Measurements from ENCODE around the gene LBX2.

LBX2 gene

GRCh38 chr2:74534411-74534810, 35.0 kb upstream of the LBX2 start:
- Histone ChIP-seq H3K4me1 (ENCODE audit: control insufficient read depth, insufficient read depth, low read length) (peaks cover 3% of the 10 kb centered on the region; the same call in 1 of the 2 replicates), H3K9ac (ENCODE audit: low read depth, low read length) (no peak overlapping the region), H3K9me3 (ENCODE audit: control insufficient read depth, insufficient read depth, low read length) (no peaks in the 10 kb centered on the region), H3K27ac (ENCODE audit: low read depth, low read length) (no peak overlapping the region), H3K36me3 (ENCODE audit: control insufficient read depth, insufficient read depth, low read length) (peaks cover 23% of the 10 kb centered on the region), H3K4me3 (ENCODE audit: low read depth, low read length) (no peak overlapping the region), H3K27me3 (ENCODE audit: control insufficient read depth, insufficient read depth, low read length) (no peaks in the 10 kb centered on the region)

- no peaks in the 10 kb centered on the region for H3K27me3 ChIP-seq (ENCODE audit: control insufficient read depth, insufficient read depth, low read length)
- H3K9me3 ChIP-seq (ENCODE audit: control insufficient read depth, insufficient read depth, low read length) = no peaks in the 10 kb centered on the region
- H3K4me3 ChIP-seq (ENCODE audit: low read depth, low read length) = no peak overlapping the region
- H3K9ac ChIP-seq (ENCODE audit: low read depth, low read length) = no peak overlapping the region
- peaks cover 23% of the 10 kb centered on the region for H3K36me3 ChIP-seq (ENCODE audit: control insufficient read depth, insufficient read depth, low read length)
- H3K4me1 ChIP-seq (ENCODE audit: control insufficient read depth, insufficient read depth, low read length) = peaks cover 4% of the 10 kb centered on the region; the same call in 1 of the 2 replicates
- no peak overlapping the region for H3K27ac ChIP-seq (ENCODE audit: low read depth, low read length)
Measured at GRCh38 chr2:74533464-74533863, 34.1 kb upstream of the LBX2 start.

GRCh38 chr2:74532222-74532621, 32.8 kb upstream of the LBX2 start:
- peaks cover 35% of the 10 kb centered on the region for H3K36me3 ChIP-seq (ENCODE audit: control insufficient read depth, insufficient read depth, low read length)

GRCh38 chr2:74531666-74532065, 32.3 kb upstream of the LBX2 start:
- Histone ChIP-seq H3K9me3 (ENCODE audit: control insufficient read depth, insufficient read depth, low read length) (no peaks in the 10 kb centered on the region), H3K4me1 (ENCODE audit: control insufficient read depth, insufficient read depth, low read length) (peaks cover 7% of the 10 kb centered on the region), H3K4me3 (ENCODE audit: low read depth, low read length) (no peak overlapping the region), H3K36me3 (ENCODE audit: control insufficient read depth, insufficient read depth, low read length) (peaks cover 40% of the 10 kb centered on the region), H3K9ac (ENCODE audit: low read depth, low read length) (no peak overlapping the region), H3K27ac (ENCODE audit: low read depth, low read length) (no peak overlapping the region), H3K27me3 (ENCODE audit: control insufficient read depth, insufficient read depth, low read length) (no peaks in the 10 kb centered on the region)

More at GRCh38 chr2:74532222-74532621, 32.8 kb upstream of the LBX2 start:
- Histone ChIP-seq H3K9me3 (ENCODE audit: control insufficient read depth, insufficient read depth, low read length) (no peaks in the 10 kb centered on the region), H3K4me1 (ENCODE audit: control insufficient read depth, insufficient read depth, low read length) (peaks cover 7% of the 10 kb centered on the region), H3K27ac (ENCODE audit: low read depth, low read length) (no peak overlapping the region), H3K9ac (ENCODE audit: low read depth, low read length) (no peak overlapping the region), H3K4me3 (ENCODE audit: low read depth, low read length) (no peak overlapping the region), H3K27me3 (ENCODE audit: control insufficient read depth, insufficient read depth, low read length) (no peaks in the 10 kb centered on the region)

- peaks cover 7% of the 10 kb centered on the region for H3K4me1 ChIP-seq (ENCODE audit: control insufficient read depth, insufficient read depth, low read length)
- H3K4me3 ChIP-seq (ENCODE audit: low read depth, low read length) = peak overlapping the region; percentile 97
- H3K9me3 ChIP-seq (ENCODE audit: control insufficient read depth, insufficient read depth, low read length) = no peaks in the 10 kb centered on the region
- peak overlapping the region; percentile 66 for H3K27ac ChIP-seq (ENCODE audit: low read depth, low read length)
- H3K36me3 ChIP-seq (ENCODE audit: control insufficient read depth, insufficient read depth, low read length) = peaks cover 52% of the 10 kb centered on the region
- H3K27me3 ChIP-seq (ENCODE audit: control insufficient read depth, insufficient read depth, low read length) = no peaks in the 10 kb centered on the region
- H3K9ac ChIP-seq (ENCODE audit: low read depth, low read length) = peak overlapping the region; percentile 58
Measured at GRCh38 chr2:74530239-74531187, 31.1 kb upstream of the LBX2 start.

- H3K36me3 ChIP-seq (ENCODE audit: control insufficient read depth, insufficient read depth, low read length) = peaks cover 52% of the 10 kb centered on the region
- H3K4me1 ChIP-seq (ENCODE audit: control insufficient read depth, insufficient read depth, low read length) = peaks cover 7% of the 10 kb centered on the region
- H3K9ac ChIP-seq (ENCODE audit: low read depth, low read length) = peak within 1 kb of the TSS; percentile 96
- H3K9me3 ChIP-seq (ENCODE audit: control insufficient read depth, insufficient read depth, low read length) = no peaks in the 10 kb centered on the region
- peak within 1 kb of the TSS; percentile 97 for H3K4me3 ChIP-seq (ENCODE audit: low read depth, low read length)
- peak within 1 kb of the TSS; percentile 86 for H3K27ac ChIP-seq (ENCODE audit: low read depth, low read length)
- no peaks in the 10 kb centered on the region for H3K27me3 ChIP-seq (ENCODE audit: control insufficient read depth, insufficient read depth, low read length)
Measured at GRCh38 chr2:74529357-74530238, 30.2 kb upstream of the LBX2 start, which contains the start of the genes AUP1 and HTRA2. AUP1 (minus strand) TSS chr2:74529706; CDS start chr2:74529629, 77 bp downstream. HTRA2 (plus strand) TSS chr2:74529933; CDS start chr2:74530007, 74 bp downstream.

- Histone ChIP-seq H3K9ac (ENCODE audit: low read depth, low read length) (peak overlapping the region; percentile 96), H3K4me3 (ENCODE audit: low read depth, low read length) (peak overlapping the region; percentile 97), H3K4me1 (ENCODE audit: control insufficient read depth, insufficient read depth, low read length) (peaks cover 7% of the 10 kb centered on the region), H3K27ac (ENCODE audit: low read depth, low read length) (peak overlapping the region; percentile 86), H3K9me3 (ENCODE audit: control insufficient read depth, insufficient read depth, low read length) (no peaks in the 10 kb centered on the region), H3K27me3 (ENCODE audit: control insufficient read depth, insufficient read depth, low read length) (no peaks in the 10 kb centered on the region), H3K36me3 (ENCODE audit: control insufficient read depth, insufficient read depth, low read length) (peaks cover 45% of the 10 kb centered on the region)
Measured at GRCh38 chr2:74528600-74529356, 29.4 kb upstream of the LBX2 start.

GRCh38 chr2:74527741-74528140, 28.3 kb upstream of the LBX2 start:
- Histone ChIP-seq H3K9ac (ENCODE audit: low read depth, low read length) (no peak overlapping the region), H3K9me3 (ENCODE audit: control insufficient read depth, insufficient read depth, low read length) (no peaks in the 10 kb centered on the region), H3K27me3 (ENCODE audit: control insufficient read depth, insufficient read depth, low read length) (peaks cover 5% of the 10 kb centered on the region; the same call in 1 of the 2 replicates), H3K36me3 (ENCODE audit: control insufficient read depth, insufficient read depth, low read length) (peaks cover 35% of the 10 kb centered on the region), H3K4me3 (ENCODE audit: low read depth, low read length) (no peak overlapping the region), H3K4me1 (ENCODE audit: control insufficient read depth, insufficient read depth, low read length) (peaks cover 7% of the 10 kb centered on the region), H3K27ac (ENCODE audit: low read depth, low read length) (no peak overlapping the region)

- Histone ChIP-seq H3K4me1 (ENCODE audit: control insufficient read depth, insufficient read depth, low read length) (peaks cover 7% of the 10 kb centered on the region), H3K27ac (ENCODE audit: low read depth, low read length) (no peak overlapping the region), H3K9me3 (ENCODE audit: control insufficient read depth, insufficient read depth, low read length) (no peaks in the 10 kb centered on the region), H3K36me3 (ENCODE audit: control insufficient read depth, insufficient read depth, low read length) (peaks cover 28% of the 10 kb centered on the region), H3K9ac (ENCODE audit: low read depth, low read length) (no peak overlapping the region), H3K27me3 (ENCODE audit: control insufficient read depth, insufficient read depth, low read length) (peaks cover 14% of the 10 kb centered on the region), H3K4me3 (ENCODE audit: low read depth, low read length) (no peak overlapping the region)
Measured at GRCh38 chr2:74526649-74527230, 27.3 kb upstream of the LBX2 start.
